IMR-90 (cell line): ENCODE results near the gene TM7SF2. TPM values are rescaled to one million over a fixed set of nuclear protein-coding genes. Genes with fewer than 3 reads are reported as not detected.

Experiments
- ATAC-seq: fragments of 200-7000 bp; cut with Tn5 transposase; 2 replicates; pipeline ENCODE4 v1.9.1; 2020; ENCODE audit warnings: low read depth, mild to moderate bottlenecking, moderate library complexity
- BruUV-seq: library from RNA; stranded (reverse); fragments of 400-500 nt; replicated peaks from 2 replicates; lab custom pipeline; 2021; lab: Mats Ljungman, UMichigan
- CTCF ChIA-PET: fragments of 300-600 bp; formaldehyde crosslinking; extraction: SDS; loops from one replicate; lab custom pipeline; 2021; ENCODE audit warnings: antibody characterized with exemption; lab: Yijun Ruan, JAX
- POLR2A ChIA-PET: fragments of 300-600 bp; sonication (Branson Sonifier 250); formaldehyde crosslinking; loops from one replicate; lab custom pipeline; 2022; ENCODE audit warnings: antibody characterized with exemption; ENCODE audit not compliant: unreplicated experiment; lab: Charles Lee
- DNase-seq: peaks from one replicate; pipeline ENCODE4 v3.0.0; 2013
- H2AFZ ChIP-seq: replicated peaks from 2 replicates; pipeline ENCODE3; 2013; ENCODE audit warnings: low read length, mild to moderate bottlenecking; ENCODE audit not compliant: poor library complexity
- H2AK5ac ChIP-seq: 2 replicates; pipeline ENCODE4 v1.6.1; 2013; ENCODE audit warnings: low read depth, low read length, inconsistent platforms
- H2AK9ac ChIP-seq: replicated peaks from 2 replicates; pipeline ENCODE3; 2013; ENCODE audit warnings: mild to moderate bottlenecking, low read depth, low read length, moderate library complexity; ENCODE audit not compliant: poor library complexity
- H2BK120ac ChIP-seq: 2 replicates; pipeline ENCODE4 v1.6.1; 2013; ENCODE audit warnings: low read depth, low read length, inconsistent platforms
- H2BK15ac ChIP-seq: 3 replicates; pipeline ENCODE4 v1.6.1; 2013; ENCODE audit warnings: low read depth, low read length, inconsistent platforms
- H2BK20ac ChIP-seq: 2 replicates; pipeline ENCODE4 v1.6.1; 2013; ENCODE audit warnings: low read depth, mild to moderate bottlenecking, inconsistent platforms, low read length, moderate library complexity
- H2BK5ac ChIP-seq: 2 replicates; pipeline ENCODE4 v1.6.1; 2013; ENCODE audit warnings: mild to moderate bottlenecking, low read depth, low read length, inconsistent platforms; ENCODE audit not compliant: poor library complexity, severe bottlenecking
- H3K14ac ChIP-seq: replicated peaks from 2 replicates; pipeline ENCODE4 v1.6.1; 2013; ENCODE audit warnings: low read depth, low read length, inconsistent platforms
- H3K18ac ChIP-seq: 2 replicates; pipeline ENCODE4 v1.6.1; 2013; ENCODE audit warnings: low read depth, low read length, control low read depth
- H3K23ac ChIP-seq: 2 replicates; pipeline ENCODE4 v1.6.1; 2013; ENCODE audit warnings: low read depth, low read length, inconsistent platforms
- H3K27ac ChIP-seq: 2 replicates; pipeline ENCODE4 v1.5.1; 2013; ENCODE audit warnings: mild to moderate bottlenecking, control low read depth, low read length; ENCODE audit not compliant: insufficient read depth
- H3K27me3 ChIP-seq: 2 replicates; pipeline ENCODE4 v1.6.1; 2013; ENCODE audit warnings: low read length; ENCODE audit not compliant: control insufficient read depth, insufficient read depth
- H3K36me3 ChIP-seq: 2 replicates; pipeline ENCODE4 v1.6.1; 2013; ENCODE audit warnings: low read length, mixed read lengths; ENCODE audit not compliant: control insufficient read depth, insufficient read depth
- H3K4ac ChIP-seq: 2 replicates; pipeline ENCODE4 v1.6.1; 2013; ENCODE audit warnings: low read depth, low read length, inconsistent platforms
- H3K4me1 ChIP-seq: 2 replicates; pipeline ENCODE4 v1.6.1; 2013; ENCODE audit warnings: low read length, mixed read lengths; ENCODE audit not compliant: control insufficient read depth, insufficient read depth
- H3K4me2 ChIP-seq: 2 replicates; pipeline ENCODE4 v1.6.1; 2013; ENCODE audit warnings: low read depth, mild to moderate bottlenecking, control low read depth, low read length, moderate library complexity
- H3K4me3 ChIP-seq: 2 replicates; pipeline ENCODE4 v1.5.1; 2013; ENCODE audit warnings: low read depth, mild to moderate bottlenecking, control low read depth, low read length, moderate library complexity; ENCODE audit not compliant: insufficient read depth
- H3K56ac ChIP-seq: 2 replicates; pipeline ENCODE4 v1.6.1; 2013; ENCODE audit warnings: low read length, inconsistent platforms; ENCODE audit not compliant: insufficient read depth; ENCODE audit errors: extremely low read depth
- H3K79me1 ChIP-seq, 2 experiments: 2 replicates each; pipeline ENCODE4 v1.6.1; 2013; ENCODE audit warnings: low read length in 2 of 2, inconsistent platforms in 1 of 2, low read depth in 1 of 2
- H3K9ac ChIP-seq: 2 replicates; pipeline ENCODE4 v1.6.1; 2013; ENCODE audit warnings: low read depth, low read length, control low read depth
- H3K9me1 ChIP-seq: 2 replicates; pipeline ENCODE4 v1.6.1; 2013; ENCODE audit warnings: low read length, inconsistent platforms; ENCODE audit not compliant: insufficient read depth
- H3K9me3 ChIP-seq: 2 replicates; pipeline ENCODE4 v1.6.1; 2013; ENCODE audit warnings: low read length; ENCODE audit not compliant: control insufficient read depth, insufficient read depth
- H4K20me1 ChIP-seq: 2 replicates; pipeline ENCODE4 v1.6.1; 2013; ENCODE audit warnings: low read length, inconsistent platforms; ENCODE audit not compliant: insufficient read depth
- H4K5ac ChIP-seq: 2 replicates; pipeline ENCODE4 v1.6.1; 2013; ENCODE audit warnings: mild to moderate bottlenecking, low read depth, low read length, control low read depth
- H4K8ac ChIP-seq, 2 experiments: 2 replicates each; pipeline ENCODE4 v1.6.1; 2013; ENCODE audit warnings: low read depth in 2 of 2, low read length in 2 of 2, control low read depth in 1 of 2, inconsistent platforms in 1 of 2
- H4K91ac ChIP-seq: 2 replicates; pipeline ENCODE4 v1.6.1; 2013; ENCODE audit warnings: low read depth, low read length, inconsistent platforms; ENCODE audit not compliant: insufficient read depth
- BHLHE40 ChIP-seq: fragments of 150-350 bp; IDR thresholded peaks from 2 replicates; pipeline ENCODE4 v1.6.1; 2016; ENCODE audit warnings: mild to moderate bottlenecking, low read depth, low read length
- CEBPB ChIP-seq: IDR thresholded peaks from 2 replicates; pipeline ENCODE4 v1.6.1; 2012; ENCODE audit warnings: low read depth, low read length, improper control_type of control experiment
- CTCF ChIP-seq: conservative IDR thresholded peaks from 2 replicates; pipeline ENCODE4 v1.5.1; 2012; ENCODE audit warnings: mild to moderate bottlenecking, low read depth, low read length, improper control_type of control experiment
- MAFK ChIP-seq: IDR thresholded peaks from 2 replicates; pipeline ENCODE4 v1.6.1; 2012; ENCODE audit warnings: low read depth, low read length, improper control_type of control experiment
- POLR2A ChIP-seq: IDR thresholded peaks from 2 replicates; pipeline ENCODE4 v1.6.1; 2012; ENCODE audit warnings: mild to moderate bottlenecking, low read depth, low read length
- RAD21 ChIP-seq: IDR thresholded peaks from 2 replicates; pipeline ENCODE4 v1.6.1; 2012; ENCODE audit warnings: low read length, improper control_type of control experiment
- SMC3 ChIP-seq: fragments of 150-350 bp; IDR thresholded peaks from 2 replicates; pipeline ENCODE4 v1.6.1; 2016; ENCODE audit warnings: low read depth, mild to moderate bottlenecking, antibody characterized with exemption, low read length, moderate library complexity
- WGBS, 2 experiments: methylation state at CpG; one replicate each; pipeline versions ENCODE4 v1.1.5 to v1.1.7; 2013; ENCODE audit warnings: missing lambda C conversion rate in 2 of 2; ENCODE audit not compliant: insufficient read length in 1 of 2; ENCODE audit errors: extremely low coverage in 2 of 2; 5-methylcytosine and 5-hydroxymethylcytosine counted together
- dilution Hi-C: fragments of 300-500 bp; cut with HindIII; formaldehyde crosslinking; loops from one replicate; pipeline ENCODE4 v1.14.3; 2018; ENCODE audit warnings: low sequenced_read_pairs; ENCODE audit not compliant: unreplicated experiment
- in situ Hi-C: fragments of 300-500 bp; cut with MboI; formaldehyde crosslinking; loops from 3 replicates; pipeline ENCODE4 v1.14.3; 2019; ENCODE audit warnings: low sequenced_read_pairs, inconsistent platforms, mixed read lengths
- intact Hi-C: fragments of 100-400 bp; cut with micrococcal nuclease; formaldehyde crosslinking; loops from 2 replicates; pipeline ENCODE4 v1.10.0; 2022
- polyA plus RNA-seq, 3 experiments: library from polyadenylated mRNA; depleted of rRNA; stranded (reverse); fragments of >200 nt; gene quantifications; 2 replicates each; pipeline ENCODE4 v1.2.3, GENCODE V29; 2012; ENCODE audit warnings: low replicate concordance in 1 of 3
- total RNA-seq: library from RNA; depleted of rRNA; stranded (reverse); fragments of >200 nt; gene quantifications from 2 replicates; pipeline ENCODE4 v1.2.3, GENCODE V29; 2012

TM7SF2 gene
- total and polyA plus RNA-seq, 2 of the 4 experiments (the other 2 are of a cell fraction), result 5.7 to 7.6 TPM

GRCh38 chr11:65110354-65110861, 1.3 kb upstream of the TM7SF2 start:
- no peak overlapping the region for H3K4me3 ChIP-seq
- H2BK120ac ChIP-seq, result no peak overlapping the region
- peak; percentile 74 for DNase-seq
- TF ChIP-seq CTCF (peak; percentile 91), BHLHE40 (no peak), SMC3 (peak; percentile 69), POLR2A (no peak), CEBPB (peak; percentile 68; the same call in 1 of the 2 replicates), MAFK (no peak), RAD21 (peak; percentile 62)
- peak overlapping the region; percentile 82 for H2AK9ac ChIP-seq
- ATAC-seq, result peak; percentile 73
- dilution Hi-C loops, result no loop called here
- H2BK5ac ChIP-seq, result no peak overlapping the region
- H2BK15ac ChIP-seq, result no peak overlapping the region
- intact Hi-C loops, result loop anchor here (2.0 to 5.0 kb wide), 2 partner anchors 142 to 264 kb away; no protein-coding TSS in a partner anchor
- H3K27me3 ChIP-seq, result no peaks in the 10 kb centered on the region
- 20% methylated on average over 9 of the region's 18 CpGs; no CpG with 5 or more reads in 1 of the 2 experiments for WGBS, 2 experiments
- H3K36me3 ChIP-seq, result peaks cover 11% of the 10 kb centered on the region
- no peaks in the 10 kb centered on the region for H3K9me3 ChIP-seq
- no peak overlapping the region for H3K9ac ChIP-seq
- peaks cover 11% of the 10 kb centered on the region; the same call in 1 of the 2 replicates for H4K20me1 ChIP-seq
- H3K27ac ChIP-seq, result no peak overlapping the region
- no peak overlapping the region for H3K14ac ChIP-seq
- no peak overlapping the region for H4K91ac ChIP-seq
- H2AFZ ChIP-seq, result peak overlapping the region; percentile 85
- no peak overlapping the region for H2AK5ac ChIP-seq
- 0 out of 2 replicates have a peak, but pooled peaks cover 1% of the 10 kb centered on the region for H3K9me1 ChIP-seq
- no peak overlapping the region for H3K18ac ChIP-seq
- no peak overlapping the region for H2BK20ac ChIP-seq
- peaks cover 0 to 24% of the 10 kb centered on the region in 2 experiments; a peak in 3 of 4 replicates for H3K79me1 ChIP-seq
- in situ Hi-C loops, result no loop called here
- H3K4me2 ChIP-seq, result peak overlapping the region; percentile 56; the same call in 1 of the 2 replicates
- H3K56ac ChIP-seq, result no peak overlapping the region
- no peak overlapping the region for H3K4ac ChIP-seq
- H3K23ac ChIP-seq, result no peak overlapping the region; the same call in 1 of the 2 replicates
- peaks cover 13% of the 10 kb centered on the region; the same call in 1 of the 2 replicates for H3K4me1 ChIP-seq
- POLR2A ChIA-PET, result no interaction called here
- CTCF ChIA-PET, result interaction anchor here (0.7 to 3.5 kb wide), 4 partner anchors 8 to 98 kb away, joined by 3 to 15 read pairs (median 4); partner anchors contain the start of gene SNX15
- H4K5ac ChIP-seq, result no peak overlapping the region
- no peak overlapping the region for H4K8ac ChIP-seq
- BruUV-seq, result no TSS peak
